Hepatocyte (in vitro differentiated cells): Measurements from ENCODE around the gene SLC26A3. TPM values are rescaled to one million over a fixed set of nuclear protein-coding genes. Genes with fewer than 3 reads are reported as not detected.

Source experiments
- DNase-seq: peaks from one replicate; pipeline ENCODE4 v3.0.0-alpha.2; 2016; ENCODE audit warnings: low spot score
- H2AFZ ChIP-seq: fragments of 200-600 bp; sonication (generic); 2 replicates; pipeline ENCODE4 v1.6.0; 2016; ENCODE audit warnings: antibody characterized with exemption, mild to moderate bottlenecking
- H3K27ac ChIP-seq: fragments of 200-600 bp; sonication (generic); 2 replicates; pipeline ENCODE4 v1.5.1; 2016; ENCODE audit warnings: mild to moderate bottlenecking
- H3K27me3 ChIP-seq: fragments of 200-600 bp; sonication (generic); 2 replicates; pipeline ENCODE4 v1.6.1; 2016
- H3K36me3 ChIP-seq: fragments of 200-600 bp; sonication (generic); replicated peaks from 2 replicates; pipeline ENCODE4 v1.5.1; 2016; ENCODE audit warnings: low read depth; ENCODE audit not compliant: insufficient read depth
- H3K4me1 ChIP-seq: fragments of 200-600 bp; sonication (generic); 2 replicates; pipeline ENCODE4 v1.5.1; 2016; ENCODE audit warnings: mild to moderate bottlenecking, moderate library complexity; ENCODE audit not compliant: insufficient read depth
- H3K4me2 ChIP-seq: fragments of 200-600 bp; sonication (generic); 2 replicates; pipeline ENCODE4 v1.6.0; 2016
- H3K4me3 ChIP-seq: fragments of 200-600 bp; sonication (generic); 2 replicates; pipeline ENCODE4 v1.5.1; 2016; ENCODE audit warnings: mild to moderate bottlenecking
- H3K79me2 ChIP-seq: fragments of 200-600 bp; sonication (generic); 2 replicates; pipeline ENCODE4 v1.6.0; 2017; ENCODE audit warnings: mild to moderate bottlenecking
- H3K9me2 ChIP-seq: fragments of 200-600 bp; sonication (generic); replicated peaks from 2 replicates; pipeline ENCODE4 v1.6.0; 2017; ENCODE audit warnings: mild to moderate bottlenecking; ENCODE audit not compliant: insufficient read depth
- H3K9me3 ChIP-seq: fragments of 200-600 bp; sonication (generic); 2 replicates; pipeline ENCODE4 v1.5.1; 2016; ENCODE audit warnings: low read depth, mild to moderate bottlenecking
- H4K20me1 ChIP-seq: fragments of 200-600 bp; sonication (generic); 2 replicates; pipeline ENCODE4 v1.6.0; 2016; ENCODE audit warnings: mild to moderate bottlenecking; ENCODE audit not compliant: insufficient read depth, poor library complexity, severe bottlenecking
- EZH2 ChIP-seq: fragments of 200-600 bp; sonication (generic); IDR thresholded peaks from 2 replicates; pipeline ENCODE4 v1.6.1; 2016; ENCODE audit warnings: antibody characterized with exemption, mild to moderate bottlenecking, borderline replicate concordance
- EZH2phosphoT487 ChIP-seq: fragments of 200-600 bp; sonication (generic); IDR thresholded peaks from one replicate; pipeline ENCODE4 v1.6.1; 2018; ENCODE audit warnings: antibody characterized with exemption, mild to moderate bottlenecking, low read depth, moderate library complexity; ENCODE audit not compliant: unreplicated experiment, severe bottlenecking
- WGBS: methylation state at CpG from one replicate; pipeline ENCODE4 v1.1.6; 2016; ENCODE audit warnings: low lambda C conversion rate; ENCODE audit errors: missing lambda C conversion rate; 5-methylcytosine and 5-hydroxymethylcytosine counted together
- polyA plus RNA-seq: library from polyadenylated mRNA; unstranded; fragments of >200 nt; fragmentation: Nextera tagmentation; extraction: Ambion mirVana; gene quantifications from 2 replicates; pipeline ENCODE4 v1.2.1, GENCODE V29; 2016
- total RNA-seq: library from RNA; depleted of rRNA; stranded (reverse); fragments of >200 nt; gene quantifications from 2 replicates; pipeline ENCODE4 v1.2.3, GENCODE V29; 2014
- TF ChIP-seq, protein P1 (sequence below): fragments of 200-600 bp; sonication (generic); IDR thresholded peaks from 2 replicates; pipeline ENCODE4 v1.5.1; 2016; ENCODE audit warnings: antibody characterized with exemption, mild to moderate bottlenecking; ENCODE audit not compliant: poor library complexity

Gene SLC26A3
- total and polyA plus RNA-seq, 2 experiments from 2014 or later: 8.1 to 18.1 TPM

- no peak for TF ChIP-seq EZH2phosphoT487
- TF ChIP-seq, protein P1, sequence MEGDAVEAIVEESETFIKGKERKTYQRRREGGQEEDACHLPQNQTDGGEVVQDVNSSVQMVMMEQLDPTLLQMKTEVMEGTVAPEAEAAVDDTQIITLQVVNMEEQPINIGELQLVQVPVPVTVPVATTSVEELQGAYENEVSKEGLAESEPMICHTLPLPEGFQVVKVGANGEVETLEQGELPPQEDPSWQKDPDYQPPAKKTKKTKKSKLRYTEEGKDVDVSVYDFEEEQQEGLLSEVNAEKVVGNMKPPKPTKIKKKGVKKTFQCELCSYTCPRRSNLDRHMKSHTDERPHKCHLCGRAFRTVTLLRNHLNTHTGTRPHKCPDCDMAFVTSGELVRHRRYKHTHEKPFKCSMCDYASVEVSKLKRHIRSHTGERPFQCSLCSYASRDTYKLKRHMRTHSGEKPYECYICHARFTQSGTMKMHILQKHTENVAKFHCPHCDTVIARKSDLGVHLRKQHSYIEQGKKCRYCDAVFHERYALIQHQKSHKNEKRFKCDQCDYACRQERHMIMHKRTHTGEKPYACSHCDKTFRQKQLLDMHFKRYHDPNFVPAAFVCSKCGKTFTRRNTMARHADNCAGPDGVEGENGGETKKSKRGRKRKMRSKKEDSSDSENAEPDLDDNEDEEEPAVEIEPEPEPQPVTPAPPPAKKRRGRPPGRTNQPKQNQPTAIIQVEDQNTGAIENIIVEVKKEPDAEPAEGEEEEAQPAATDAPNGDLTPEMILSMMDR: no peak
- no peak for TF ChIP-seq EZH2
- no peak overlapping the region for H2AFZ ChIP-seq
- H4K20me1 ChIP-seq: no peaks in the 10 kb centered on the region
- H3K27ac ChIP-seq: no peak overlapping the region
- no peaks in the 10 kb centered on the region for H3K36me3 ChIP-seq
- no peaks in the 10 kb centered on the region for H3K4me1 ChIP-seq
- H3K4me3 ChIP-seq: no peak overlapping the region
- H3K79me2 ChIP-seq: no peaks in the 10 kb centered on the region
- H3K27me3 ChIP-seq: peaks cover 4% of the 10 kb centered on the region
- no peak for DNase-seq
- 68% methylated on average over 4 of the region's 4 CpGs for whole genome bisulfite sequencing
- H3K4me2 ChIP-seq: no peak overlapping the region
- no peaks in the 10 kb centered on the region for H3K9me3 ChIP-seq
- no peaks in the 10 kb centered on the region for H3K9me2 ChIP-seq
Measured at GRCh38 chr7:107815254-107815882, 12.3 kb upstream of the SLC26A3 start.

GRCh38 chr7:107813524-107813923, 10.5 kb upstream of the SLC26A3 start:
- Histone ChIP-seq H3K79me2 (no peaks in the 10 kb centered on the region), H3K4me2 (no peak overlapping the region), H3K27ac (no peak overlapping the region), H3K4me3 (no peak overlapping the region), H3K9me3 (no peaks in the 10 kb centered on the region), H3K27me3 (no peaks in the 10 kb centered on the region), H3K9me2 (no peaks in the 10 kb centered on the region), H2AFZ (no peak overlapping the region), H3K36me3 (no peaks in the 10 kb centered on the region), H3K4me1 (no peaks in the 10 kb centered on the region), H4K20me1 (no peaks in the 10 kb centered on the region)
- TF ChIP-seq EZH2phosphoT487 (no peak), EZH2 (no peak)
- TF ChIP-seq, protein P1: no peak
- 89% methylated on average over 3 of the region's 3 CpGs for WGBS
- no peak for DNase-seq

DNA sequence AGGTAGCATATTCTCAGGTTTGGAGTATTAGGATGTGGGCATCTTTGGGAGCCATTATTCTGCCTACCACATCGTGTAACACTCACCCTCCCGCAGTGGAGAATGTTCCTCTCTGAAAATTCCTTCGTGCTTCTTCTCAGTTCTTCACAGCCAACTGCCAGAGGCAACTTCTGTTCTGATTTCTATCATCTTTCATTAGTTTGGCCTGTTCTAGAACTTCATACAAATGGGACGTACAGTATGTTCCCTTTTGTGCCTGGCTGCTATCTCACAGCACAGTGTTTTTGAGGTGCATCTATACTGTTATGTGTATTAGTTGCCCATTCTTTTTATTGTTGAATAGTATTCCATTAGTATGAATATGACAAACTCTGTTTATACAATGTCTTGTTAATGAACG, 8.9 kb upstream of the SLC26A3 start:
- no peaks in the 10 kb centered on the region for H3K36me3 ChIP-seq

More for the DNA sequence above, 8.9 kb upstream of the SLC26A3 start:
- Histone ChIP-seq H4K20me1 (no peaks in the 10 kb centered on the region), H3K9me2 (no peaks in the 10 kb centered on the region), H2AFZ (no peak overlapping the region), H3K79me2 (no peaks in the 10 kb centered on the region), H3K4me3 (no peak overlapping the region), H3K4me1 (no peaks in the 10 kb centered on the region), H3K4me2 (no peak overlapping the region), H3K27me3 (no peaks in the 10 kb centered on the region), H3K9me3 (no peaks in the 10 kb centered on the region), H3K27ac (no peak overlapping the region)
- no peak for TF ChIP-seq EZH2phosphoT487
- no peak for TF ChIP-seq EZH2
- TF ChIP-seq, protein P1: no peak
- WGBS: 83% methylated on average over 5 of the region's 5 CpGs
- no peak for DNase-seq
